Ovary (tissue), 9 donors: ENCODE measurements around the gene RGL1. TPM values are rescaled to one million over a fixed set of nuclear protein-coding genes. Genes with fewer than 3 reads are reported as not detected.

Source experiments
- DNase-seq, 5 donors: peaks; one replicate each; pipeline ENCODE4 v3.0.0-alpha.2; 2019 to 2020
- H3K27ac ChIP-seq, 2 donors: fragments of 200-600 bp; one replicate each; pipeline versions ENCODE4 v1.5.1 to v1.8.0; 2019 to 2022
- H3K27me3 ChIP-seq: fragments of 200-600 bp; one replicate; pipeline ENCODE4 v1.8.0; 2022
- H3K36me3 ChIP-seq: fragments of 200-600 bp; sonication (generic); one replicate; pipeline ENCODE4 v1.5.1; 2019
- H3K4me1 ChIP-seq: one replicate; pipeline ENCODE4 v1.8.1; 2013; ENCODE audit warnings: mild to moderate bottlenecking, moderate library complexity; ENCODE audit not compliant: insufficient read depth
- H3K4me3 ChIP-seq: fragments of 200-600 bp; sonication (generic); one replicate; pipeline ENCODE4 v1.5.1; 2017
- H3K9me3 ChIP-seq, 2 donors: fragments of 200-600 bp in 1 of 2; sonication (generic) in 1 of 2; one replicate each; pipeline versions ENCODE4 v1.5.1 to v1.8.1; 2013 to 2019; ENCODE audit warnings: mild to moderate bottlenecking in 1 of 2, moderate library complexity in 1 of 2
- CTCF ChIP-seq, 3 donors: fragments of 450-650 bp in 2 of 3; fragments of 200-600 bp in 1 of 3; IDR thresholded peaks; one replicate each; pipeline versions ENCODE4 v1.5.1 to v1.8.0; 2016 to 2022; ENCODE audit warnings: antibody characterized with exemption in 3 of 3, mild to moderate bottlenecking in 1 of 3
- EP300 ChIP-seq: sonication (generic); formaldehyde crosslinking; IDR thresholded peaks from one replicate; pipeline ENCODE4 v1.6.1; 2017; ENCODE audit warnings: antibody characterized with exemption
- POLR2A ChIP-seq: fragments of 450-650 bp; IDR thresholded peaks from one replicate; pipeline ENCODE4 v1.6.1; 2017; ENCODE audit warnings: antibody characterized with exemption, mild to moderate bottlenecking, moderate library complexity
- WGBS, 3 donors: extraction: QIAGEN DNeasy Blood & Tissue Kit in 1 of 3; methylation state at CpG; one replicate each; pipeline versions ENCODE4 v1.1.5 to v1.1.7; 2013 to 2017; 5-methylcytosine and 5-hydroxymethylcytosine counted together
- intact Hi-C, 4 donors: fragments of 100-400 bp; cut with DNase I; formaldehyde crosslinking; loops; one replicate each; pipeline versions ENCODE4 v1.11.0 to v1.15.1; 2022 to 2023
- polyA plus RNA-seq, 2 donors: library from polyadenylated mRNA; stranded (reverse); fragments of 200-250 nt in 1 of 2; fragments of 350-450 nt in 1 of 2; fragmentation: Illumina TruSeq in 1 of 2; extraction: RNeasy Lipid Tissue Mini Kit (QIAGEN cat#74804) in 1 of 2; gene quantifications; one replicate each; pipeline ENCODE4 v1.2.3, GENCODE V29; 2013 to 2014
- total RNA-seq, 7 donors: library from RNA; depleted of rRNA in 2 of 7; stranded (reverse); fragments of >200 nt in 2 of 7; fragmentation: NEBNext Ultra II Directional in 3 of 7; extraction: Animal tissue kit (Norgen Biotek cat#: 25700) in 3 of 7; gene quantifications; one replicate each; pipeline versions ENCODE4 v1.1.0 to v1.2.4, GENCODE V29; 2016 to 2023
- donor health status: DM: no; HTN: no; CAD: no; lungs with moderate emphysema.
- donor health status: DM: no; HTN: no; CAD: no.
- donor health status: Bipolar disorder and iron deficiency.
- donor health status: DM: yes; HTN: yes; CAD: no.
- donor health status: DM: no; HTN: no; CAD: no.
- donor health status: DM: yes; HTN: yes; CAD: no.

Gene RGL1
- total and polyA plus RNA-seq, 9 donors: 14.3 to 61.6 (median 25.7) TPM

DNA sequence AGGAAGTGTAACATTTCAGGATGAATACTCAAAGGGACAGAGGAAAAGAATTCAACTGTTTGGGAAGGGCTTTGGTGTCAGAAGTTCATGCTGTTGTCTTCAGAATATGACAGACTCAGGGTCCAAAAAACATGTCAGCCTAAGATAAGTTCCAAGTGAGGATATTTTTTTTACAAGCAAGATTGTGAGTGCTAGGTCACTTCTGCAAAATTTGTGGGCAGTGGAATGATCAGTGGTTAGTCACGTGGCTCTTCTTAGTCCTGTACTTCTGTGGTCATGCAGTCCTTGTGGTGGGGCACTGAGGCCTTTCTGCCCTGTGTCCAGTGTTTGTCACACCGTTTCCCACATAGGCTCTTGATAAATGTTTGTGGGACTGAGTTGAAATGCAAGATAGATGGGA, 5.2 kb downstream of the RGL1 start:
- no peak overlapping the region for H3K4me3 ChIP-seq
- DNase-seq: no peak
- H3K9me3 ChIP-seq: no peaks in the 10 kb centered on the region
- TF ChIP-seq POLR2A (no peak), EP300 (no peak), CTCF (IDR thresholded peaks at IDR 0.05) (no peak)
- no peak overlapping the region for H3K27ac ChIP-seq
- intact Hi-C loops: loop anchor here in 1 of 4 donors (10.0 kb wide), 1 partner anchor 65 kb away; no protein-coding TSS in a partner anchor
- WGBS, 3 donors: 47 to 62% (median 53%) methylated on average over 2 of the region's 2 CpGs
- H3K27me3 ChIP-seq: no peaks in the 10 kb centered on the region
- H3K4me1 ChIP-seq: peaks cover 25% of the 10 kb centered on the region
- H3K36me3 ChIP-seq: no peaks in the 10 kb centered on the region

- Histone ChIP-seq H3K27ac (no peak overlapping the region), H3K27me3 (no peaks in the 10 kb centered on the region), H3K4me3 (no peak overlapping the region), H3K9me3 (no peaks in the 10 kb centered on the region), H3K4me1 (peaks cover 25% of the 10 kb centered on the region), H3K36me3 (no peaks in the 10 kb centered on the region)
- 55 to 66% (median 64%) methylated on average over 4 of the region's 4 CpGs for WGBS, 3 donors
- TF ChIP-seq EP300 (no peak), POLR2A (no peak), CTCF (IDR thresholded peaks at IDR 0.05) (no peak)
- DNase-seq: no peak
- intact Hi-C loops: loop anchor here in 1 of 4 donors (10.0 kb wide), 1 partner anchor 64 kb away; no protein-coding TSS in a partner anchor
Measured at GRCh38 chr1:183810756-183811544, 6.0 kb downstream of the RGL1 start.

- no peak for DNase-seq
- peaks cover 22% of the 10 kb centered on the region for H3K4me1 ChIP-seq
- H3K4me3 ChIP-seq: no peak overlapping the region
- intact Hi-C loops: loop anchor here in 1 of 4 donors (10.0 kb wide), 1 partner anchor 63 kb away; no protein-coding TSS in a partner anchor
- WGBS, 3 donors: 8 to 11% (median 9%) methylated on average over 2 of the region's 2 CpGs
- no peaks in the 10 kb centered on the region for H3K9me3 ChIP-seq
- no peak overlapping the region for H3K27ac ChIP-seq
- no peaks in the 10 kb centered on the region for H3K36me3 ChIP-seq
- no peaks in the 10 kb centered on the region for H3K27me3 ChIP-seq
- TF ChIP-seq POLR2A (no peak), CTCF (IDR thresholded peaks at IDR 0.05) (no peak), EP300 (no peak)
Measured at GRCh38 chr1:183812128-183812527, 7.2 kb downstream of the RGL1 start.

DNA sequence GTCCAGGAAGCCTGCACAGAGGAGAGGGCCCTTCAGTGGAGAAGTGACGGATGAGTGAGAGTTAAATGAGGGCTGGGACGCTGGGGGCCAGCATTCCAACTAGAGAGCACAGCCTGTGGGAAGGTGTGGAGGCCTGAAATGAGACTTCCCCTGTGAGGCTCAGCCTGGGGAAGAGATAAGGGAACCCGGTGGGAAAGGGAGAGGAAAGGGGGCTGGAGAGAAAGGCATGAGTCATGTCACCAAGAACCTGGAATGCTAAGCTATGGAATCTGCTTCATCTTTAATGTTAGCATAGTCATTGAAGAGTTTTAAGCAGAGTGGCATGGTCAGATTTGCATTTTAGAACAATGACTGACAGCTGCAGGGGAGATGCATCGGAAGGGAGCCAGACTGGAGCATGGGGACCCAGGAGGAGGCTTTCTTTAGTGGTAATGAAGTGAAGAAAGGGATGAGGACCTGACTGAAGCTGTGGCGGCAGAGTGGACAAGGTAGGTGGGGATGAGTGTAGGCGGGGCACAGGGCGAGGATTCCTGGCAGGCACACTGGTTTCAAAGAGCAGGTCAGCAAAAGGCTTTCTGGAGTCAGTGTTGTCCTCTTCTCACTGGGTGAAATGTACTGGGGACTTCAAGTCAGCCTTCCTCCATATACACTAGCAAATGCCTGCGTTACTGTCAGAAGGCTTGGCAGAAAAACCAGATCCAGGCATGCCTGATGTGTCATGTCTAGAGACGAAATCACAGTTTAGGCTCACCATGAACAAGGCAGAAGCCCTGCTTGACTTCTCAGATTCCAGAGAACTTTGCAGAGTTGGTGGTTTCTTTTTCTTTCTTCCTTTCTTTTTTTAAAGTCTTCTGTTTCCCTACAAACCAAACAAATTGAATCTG, 8.0 kb downstream of the RGL1 start:
- no peak for DNase-seq
- Histone ChIP-seq H3K27ac (no peak overlapping the region), H3K4me1 (peaks cover 22% of the 10 kb centered on the region), H3K4me3 (no peak overlapping the region), H3K27me3 (no peaks in the 10 kb centered on the region), H3K9me3 (no peaks in the 10 kb centered on the region), H3K36me3 (no peaks in the 10 kb centered on the region)
- TF ChIP-seq EP300: no peak
- TF ChIP-seq POLR2A: no peak
- TF ChIP-seq CTCF (IDR thresholded peaks at IDR 0.05): no peak
- intact Hi-C loops: loop anchor here in 1 of 4 donors (10.0 kb wide), 1 partner anchor 62 kb away; no protein-coding TSS in a partner anchor
- 52 to 57% (median 55%) methylated on average over 9 of the region's 9 CpGs for WGBS, 3 donors
